HG02610 (cell line): Measurements from ENCODE around the gene PDE8A.

Source experiments
- ATAC-seq: cut with Tn5 transposase; IDR thresholded peaks from one replicate; pipeline ENCODE4 v1.9.1; 2021; ENCODE audit warnings: mild to moderate bottlenecking, moderate library complexity; ENCODE audit not compliant: unreplicated experiment

The PDE8A gene

DNA sequence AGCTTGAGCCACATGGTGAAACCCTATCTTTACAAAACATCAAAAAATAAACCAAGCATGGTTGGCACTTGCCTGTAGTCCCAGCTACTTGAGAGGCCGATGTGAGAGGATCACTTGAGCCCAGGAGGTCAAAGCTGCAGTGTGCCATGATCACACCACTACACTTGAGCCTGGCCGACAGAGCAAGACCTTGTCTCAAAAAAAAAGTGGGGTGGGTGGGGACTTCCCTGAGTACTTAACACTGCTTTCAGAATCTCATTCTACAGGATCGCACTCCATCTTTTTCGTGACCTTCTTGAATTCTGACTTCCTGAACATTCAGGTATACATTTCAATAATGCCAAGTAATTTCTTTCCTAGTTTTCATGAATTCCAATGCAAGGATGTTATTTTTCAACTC, 91.3 kb downstream of the PDE8A start:
- ATAC-seq, result no peak

DNA sequence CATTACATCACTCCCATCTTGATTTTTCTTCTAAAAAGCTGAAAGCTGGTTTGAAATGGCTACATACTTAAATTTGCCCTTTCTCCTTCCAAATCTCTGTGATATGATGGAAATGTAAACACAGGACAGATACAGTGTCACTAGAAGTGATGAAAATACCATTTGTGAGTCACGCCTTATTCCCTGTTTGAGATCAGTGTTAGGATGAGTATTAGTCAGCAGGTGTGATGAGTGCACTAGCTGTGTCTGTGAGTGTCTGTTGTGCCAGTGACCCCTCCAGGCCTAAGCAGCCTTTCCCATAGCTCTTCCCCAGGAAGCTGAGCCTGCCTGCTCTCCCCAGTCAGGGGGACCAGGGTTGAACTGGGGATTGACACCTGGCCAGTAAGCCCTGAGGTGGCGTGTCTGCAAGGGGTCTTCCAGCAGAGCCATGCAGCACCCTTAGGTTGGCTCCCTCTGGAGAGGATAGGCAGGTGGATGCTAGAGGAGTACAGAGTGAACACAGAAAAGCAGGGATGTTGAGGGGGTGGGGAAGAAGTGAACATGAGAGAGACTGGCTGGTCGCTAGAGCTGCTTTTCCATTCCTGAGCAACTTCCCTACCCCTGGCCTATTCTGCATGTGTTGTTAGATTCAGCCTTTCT, 92.0 kb downstream of the PDE8A start:
- peak; percentile 97 for ATAC-seq

DNA sequence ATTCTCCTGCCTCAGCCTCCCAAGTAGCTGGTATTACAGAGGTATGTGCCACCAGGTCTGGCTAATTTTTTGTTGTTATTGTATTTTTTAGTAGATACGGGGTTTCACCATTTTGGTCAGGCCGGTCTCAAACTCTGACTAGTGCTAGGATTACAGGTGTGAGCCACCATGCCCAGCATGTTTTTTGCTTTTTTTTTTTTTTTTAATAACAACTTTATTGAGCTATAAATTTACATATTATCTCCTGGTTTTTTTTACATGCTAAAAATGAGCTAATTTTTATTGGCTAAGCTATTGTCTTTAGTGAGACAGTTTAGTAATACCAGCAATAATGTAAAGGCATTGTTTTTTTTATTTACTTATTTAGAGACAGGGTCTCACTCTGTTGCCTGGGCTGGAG, 105.2 kb downstream of the PDE8A start:
- no peak for ATAC-seq

DNA sequence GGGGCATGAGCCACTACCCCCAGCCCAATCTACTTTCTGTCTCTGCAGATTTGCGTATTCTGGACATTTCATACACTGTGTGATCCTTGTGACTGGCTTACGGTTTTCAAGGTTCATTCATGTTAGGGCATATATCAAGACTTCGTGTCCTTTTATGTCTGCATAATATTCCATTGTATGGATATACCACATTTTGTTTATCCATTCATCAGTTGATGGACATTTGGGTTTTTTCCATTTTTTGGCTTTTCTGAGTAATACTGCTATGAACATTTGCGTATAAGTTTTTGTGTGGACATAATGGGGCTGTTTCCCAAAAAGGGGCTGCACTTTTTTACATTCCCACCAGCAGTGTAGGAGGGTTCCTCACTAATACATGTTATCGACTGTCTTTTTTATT, 106.6 kb downstream of the PDE8A start:
- no peak for ATAC-seq

DNA sequence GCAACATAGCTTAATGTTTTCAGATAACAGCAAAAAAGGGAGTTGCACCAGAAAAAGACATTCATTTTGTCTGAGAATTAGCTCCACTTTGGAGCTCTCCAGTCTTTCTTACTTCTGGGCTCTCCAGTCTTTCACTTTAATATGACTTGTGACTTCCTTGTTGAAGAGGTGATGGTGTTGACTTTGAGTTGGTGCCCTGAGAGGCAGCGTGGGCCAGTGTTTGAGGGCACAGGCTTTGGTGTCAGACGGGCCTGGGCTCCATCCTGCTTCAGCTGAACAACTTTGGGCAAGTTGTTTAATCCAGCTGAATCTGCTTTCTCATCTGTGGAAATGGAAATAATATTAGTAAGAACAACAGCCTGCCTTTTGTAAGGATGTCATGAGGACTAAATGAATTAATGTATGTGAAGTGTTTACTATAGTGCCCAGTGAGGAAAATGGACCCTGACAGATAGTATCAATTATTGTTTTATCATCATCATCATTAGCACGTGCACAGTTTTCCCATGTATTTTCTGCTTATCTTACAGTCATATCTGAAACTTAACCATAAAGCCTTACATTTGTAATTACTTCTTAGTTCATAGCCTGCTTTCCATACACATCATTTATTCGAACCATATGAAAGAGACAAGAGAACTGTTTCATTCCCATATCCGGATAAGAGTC, 108.4 kb downstream of the PDE8A start:
- no peak for ATAC-seq

DNA sequence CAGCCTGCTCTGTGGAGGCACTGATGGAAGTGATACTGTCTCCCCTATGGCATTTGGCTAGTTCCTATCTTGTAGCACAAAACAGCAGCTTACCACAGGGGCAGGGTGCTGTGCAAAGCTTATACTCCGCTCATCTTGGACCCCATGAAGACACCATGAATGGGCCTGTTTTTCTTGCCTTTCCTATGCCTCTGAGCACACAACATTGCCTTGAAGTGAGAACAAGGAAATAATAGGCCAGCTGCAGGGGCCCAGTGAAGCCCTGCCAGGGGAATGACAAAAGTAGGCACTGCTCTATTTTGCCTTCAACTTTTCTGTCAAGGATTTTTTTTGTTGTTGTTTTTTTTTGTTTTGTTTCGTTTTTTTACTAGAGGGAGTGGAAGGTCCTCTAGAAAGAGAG, 110.3 kb downstream of the PDE8A start:
- no peak for ATAC-seq

DNA sequence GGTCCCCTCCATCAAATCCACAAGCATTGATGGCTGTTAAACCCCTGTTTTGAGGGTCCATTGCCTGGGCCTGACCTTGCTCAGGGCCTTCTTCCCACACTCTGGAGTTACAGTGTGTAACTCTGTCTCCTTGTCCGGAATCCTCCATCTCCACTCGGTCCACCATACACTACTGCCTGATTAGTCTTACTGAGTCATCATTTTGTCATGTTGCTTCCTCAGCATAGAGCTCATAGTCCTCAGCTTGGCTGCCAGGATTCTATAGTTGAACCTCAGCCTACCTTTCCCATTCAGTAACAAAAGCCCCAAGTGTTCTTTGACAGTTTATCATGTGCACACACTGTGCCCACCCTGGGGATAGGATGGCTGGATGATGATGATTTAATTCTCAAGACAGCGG, 113.0 kb downstream of the PDE8A start:
- no peak for ATAC-seq

DNA sequence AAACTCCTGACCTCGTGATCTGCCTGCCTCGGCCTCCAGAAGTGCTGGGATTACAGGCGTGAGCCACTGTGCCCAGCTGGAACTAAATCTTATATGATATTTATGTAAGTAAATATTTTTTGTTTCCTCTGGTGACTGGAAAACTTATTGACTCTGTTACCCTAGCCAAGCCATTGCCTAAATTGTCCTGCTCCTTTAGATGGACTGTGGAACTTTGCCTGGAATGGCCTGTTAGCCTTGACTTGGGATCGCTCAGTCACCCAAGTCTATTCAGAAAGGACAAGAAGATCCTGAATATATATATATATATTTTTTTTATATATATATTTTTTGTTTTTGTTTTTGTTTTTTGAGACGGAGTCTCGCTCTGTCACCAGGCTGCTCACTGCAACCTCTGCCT, 113.9 kb downstream of the PDE8A start:
- no peak for ATAC-seq

DNA sequence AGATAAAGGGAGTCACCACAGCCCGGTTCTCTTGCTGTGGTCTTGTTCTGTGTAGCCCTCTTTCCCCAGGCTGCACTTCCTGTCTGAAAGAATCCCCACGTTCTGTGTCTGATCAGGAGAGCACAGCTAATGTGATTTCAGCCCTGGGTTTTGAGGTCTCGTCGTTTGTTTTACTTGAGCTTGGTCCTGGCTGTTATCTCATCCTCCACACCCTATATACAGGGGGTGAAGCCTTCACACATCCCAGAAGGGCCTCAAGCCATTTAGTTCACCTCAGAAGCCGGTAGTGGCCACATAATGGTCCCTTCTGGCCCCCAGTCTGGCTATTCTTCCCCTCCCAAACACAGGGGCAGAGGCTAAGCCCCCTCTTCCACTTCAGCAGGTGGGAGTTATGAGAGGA, 115.6 kb downstream of the PDE8A start:
- no peak for ATAC-seq

DNA sequence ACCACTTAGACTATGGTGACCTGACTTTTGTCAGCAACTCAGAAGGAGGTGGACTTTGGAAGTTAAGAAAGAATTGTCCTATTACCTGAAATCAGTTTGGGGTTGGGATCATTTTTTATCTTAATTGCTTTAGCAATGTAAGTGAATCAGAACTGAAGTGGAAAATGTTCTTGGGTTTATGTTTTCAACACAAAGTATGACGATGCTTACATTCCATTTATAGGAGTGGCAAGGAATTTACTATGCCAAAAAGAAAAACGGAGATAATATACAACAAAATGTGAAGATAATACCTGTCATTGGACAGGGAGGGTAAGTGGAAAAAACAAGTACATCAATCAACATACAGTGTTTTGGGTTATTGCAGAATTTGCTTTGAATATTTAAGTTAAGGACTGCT, 116.1 kb downstream of the PDE8A start:
- no peak for ATAC-seq

DNA sequence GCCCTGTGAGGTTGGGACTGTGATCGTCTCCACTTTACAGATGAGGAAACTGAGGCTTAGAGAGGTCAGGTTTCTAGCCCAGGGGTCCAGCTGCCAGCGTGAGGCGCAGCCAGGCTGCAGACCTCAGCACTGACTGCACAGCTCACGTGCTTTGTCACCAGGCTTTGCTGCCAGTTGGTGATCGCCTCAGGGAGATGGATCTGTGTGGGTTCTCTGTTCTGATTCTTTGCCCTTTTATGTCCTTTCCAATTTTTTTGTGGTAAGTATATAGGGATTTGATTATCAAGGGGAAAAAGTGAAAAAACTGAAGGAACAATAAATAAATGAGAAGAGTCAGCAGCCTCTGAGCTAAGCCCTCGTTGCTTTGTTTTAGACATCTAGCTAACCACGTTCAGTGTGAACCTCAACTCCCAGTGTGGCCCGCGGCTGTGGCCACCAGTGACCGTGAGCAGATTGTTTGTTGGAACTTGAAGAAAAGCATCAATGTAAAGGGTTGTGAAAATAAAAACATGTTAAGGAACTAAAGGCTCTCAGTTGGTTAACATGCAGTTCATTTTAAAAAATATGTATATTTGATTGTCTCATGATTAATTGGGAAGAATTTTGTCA, 117.6 kb downstream of the PDE8A start:
- no peak for ATAC-seq

DNA sequence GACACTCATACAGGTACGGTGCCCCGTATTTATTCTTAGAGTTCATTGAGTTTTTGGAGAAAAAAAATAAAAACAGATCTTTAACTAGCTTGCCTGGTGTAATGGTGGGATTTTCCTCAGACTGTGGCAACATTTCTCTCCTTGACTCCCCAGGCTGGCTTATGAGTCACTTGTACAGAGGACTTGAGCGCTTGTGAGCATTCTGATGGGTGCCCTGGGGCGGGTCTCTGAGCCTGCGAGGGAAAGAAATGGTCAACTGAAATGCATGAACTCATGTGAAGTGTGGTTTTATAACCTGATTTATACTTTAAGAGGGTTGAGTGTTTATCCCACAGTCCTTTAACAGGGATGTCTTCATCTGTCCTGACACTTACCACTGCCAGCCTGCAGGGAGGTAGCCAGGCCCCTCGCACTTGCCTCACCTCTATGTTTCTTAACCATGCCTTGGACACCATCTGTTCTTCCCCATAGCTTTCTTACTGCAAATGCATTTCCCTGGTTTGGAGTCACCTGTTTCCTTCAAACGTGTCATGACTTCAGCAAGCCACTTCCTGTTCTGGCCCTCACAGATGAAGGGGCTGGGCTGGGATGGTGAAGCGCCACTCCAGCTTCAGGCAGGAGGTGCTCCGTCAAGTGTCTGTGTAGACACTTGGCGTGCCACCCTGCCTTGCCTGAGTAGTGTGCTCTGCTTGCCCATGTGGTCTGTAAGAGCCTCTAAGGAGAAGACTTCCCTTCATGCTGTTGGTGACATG, 118.7 kb downstream of the PDE8A start:
- no peak for ATAC-seq

DNA sequence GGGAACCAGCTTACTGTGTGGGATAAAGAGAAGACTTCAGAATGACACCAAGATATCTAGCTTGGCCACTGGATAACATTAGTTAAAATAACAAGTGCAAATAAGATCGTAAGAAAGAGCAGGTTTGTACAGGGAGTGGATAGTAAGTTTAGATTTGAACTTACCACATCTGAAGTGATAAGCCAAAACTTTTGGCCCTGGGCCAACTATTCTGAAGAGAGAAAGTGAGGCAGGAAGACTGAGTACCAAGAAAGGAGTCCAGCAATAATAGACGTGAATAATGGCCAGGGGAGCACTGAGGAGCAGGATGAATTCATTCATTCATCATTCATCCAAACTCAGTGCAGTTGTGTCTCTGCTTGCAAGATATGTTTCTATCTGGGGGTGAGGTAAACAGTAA, 122.9 kb downstream of the PDE8A start:
- ATAC-seq, result no peak

DNA sequence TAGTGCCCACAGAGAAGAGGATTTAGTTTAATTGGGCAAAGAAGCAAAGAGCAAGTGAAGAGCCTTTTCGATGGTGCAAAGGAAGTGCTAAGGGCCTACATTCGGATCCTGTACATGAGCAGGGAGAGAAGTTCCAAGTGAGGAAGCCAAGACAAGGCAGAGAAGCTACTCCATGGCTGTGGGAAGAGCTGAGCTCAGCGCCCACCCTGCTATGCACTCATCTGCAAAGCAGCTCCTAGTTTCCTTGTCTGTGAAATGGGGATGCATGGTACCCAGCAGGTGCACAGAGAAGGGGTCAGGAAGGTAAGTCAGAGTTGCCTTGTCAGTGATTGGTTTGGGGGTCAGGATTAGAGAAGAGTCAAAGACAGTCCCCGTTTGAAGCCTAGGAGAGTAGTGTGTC, 126.5 kb downstream of the PDE8A start:
- ATAC-seq, result no peak

DNA sequence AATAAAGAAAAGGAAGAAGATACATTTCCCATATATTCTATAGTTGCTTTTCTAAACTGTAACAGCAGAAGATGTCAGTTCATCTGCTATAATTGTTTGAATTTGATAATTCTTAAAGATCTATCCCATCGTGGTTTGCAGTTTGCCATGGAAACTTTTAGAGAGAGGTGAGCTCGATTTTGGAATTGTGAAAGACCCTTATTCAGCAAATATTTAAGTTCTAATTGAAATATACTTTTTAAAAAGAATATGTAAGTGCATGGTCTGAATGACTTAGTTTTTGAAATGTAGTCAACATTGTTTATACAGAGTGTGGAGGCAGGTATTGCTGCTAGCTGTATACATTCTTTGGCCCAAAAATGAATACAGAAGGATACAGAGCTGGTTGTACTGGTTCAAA, 127.7 kb downstream of the PDE8A start:
- ATAC-seq, result no peak

DNA sequence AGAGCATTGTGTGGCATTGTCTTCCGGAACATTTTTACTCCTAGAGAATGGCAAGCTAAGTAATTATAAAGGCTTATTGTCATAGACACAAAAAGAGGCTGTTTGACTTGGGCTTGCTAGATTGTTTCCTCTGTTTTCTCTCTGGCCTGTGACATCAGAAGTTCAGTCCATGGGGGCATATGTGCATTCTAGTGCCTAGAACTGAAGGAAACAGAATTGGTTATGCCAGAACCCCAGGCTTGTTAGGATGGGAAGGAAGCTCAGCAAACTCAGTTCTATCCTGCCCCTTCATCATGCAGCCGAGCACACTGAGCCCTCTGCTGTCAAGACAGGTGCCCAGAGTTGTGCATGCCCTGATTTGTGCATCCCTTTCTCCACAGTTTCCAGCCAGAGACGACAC, 131.3 kb downstream of the PDE8A start:
- no peak for ATAC-seq

DNA sequence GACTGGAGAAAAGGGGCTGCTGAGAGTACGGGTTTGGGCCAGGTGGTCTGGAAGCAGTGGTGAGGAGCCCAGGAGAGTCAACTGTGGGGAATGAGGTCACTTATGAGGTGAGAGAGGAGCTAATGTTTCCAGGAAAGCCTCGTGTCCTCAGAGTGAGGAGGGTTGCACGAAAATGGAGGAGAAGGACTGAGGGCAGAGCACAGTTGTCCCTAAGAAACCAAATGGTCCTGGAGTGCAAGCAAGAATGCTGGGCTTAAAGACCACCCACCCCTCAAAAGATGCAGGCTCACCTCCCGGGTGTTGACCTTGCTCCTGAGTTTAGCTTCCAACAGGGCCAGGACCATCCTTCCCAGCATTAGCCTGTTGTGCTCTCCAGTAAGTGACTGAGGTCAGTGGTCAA, 133.2 kb downstream of the PDE8A start:
- no peak for ATAC-seq

DNA sequence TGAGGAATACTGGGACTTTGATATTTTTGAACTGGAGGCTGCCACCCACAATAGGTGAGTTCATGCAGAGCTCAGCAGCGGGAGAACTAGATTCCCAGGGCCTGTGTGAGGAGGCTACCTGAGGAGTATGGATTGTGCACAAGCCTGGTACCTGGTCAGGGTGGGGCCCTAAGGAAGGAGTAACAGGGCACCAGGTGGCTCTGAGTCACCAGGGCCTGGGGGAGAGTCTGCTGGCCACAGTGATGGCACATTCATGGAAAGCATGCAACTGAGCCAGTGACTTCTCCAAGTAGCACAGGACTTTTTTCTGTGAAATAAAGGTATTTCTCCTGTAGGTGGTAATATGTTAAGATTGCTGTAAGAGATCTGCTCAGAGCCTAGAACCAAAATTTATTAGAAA, 134.4 kb downstream of the PDE8A start:
- ATAC-seq, result no peak

DNA sequence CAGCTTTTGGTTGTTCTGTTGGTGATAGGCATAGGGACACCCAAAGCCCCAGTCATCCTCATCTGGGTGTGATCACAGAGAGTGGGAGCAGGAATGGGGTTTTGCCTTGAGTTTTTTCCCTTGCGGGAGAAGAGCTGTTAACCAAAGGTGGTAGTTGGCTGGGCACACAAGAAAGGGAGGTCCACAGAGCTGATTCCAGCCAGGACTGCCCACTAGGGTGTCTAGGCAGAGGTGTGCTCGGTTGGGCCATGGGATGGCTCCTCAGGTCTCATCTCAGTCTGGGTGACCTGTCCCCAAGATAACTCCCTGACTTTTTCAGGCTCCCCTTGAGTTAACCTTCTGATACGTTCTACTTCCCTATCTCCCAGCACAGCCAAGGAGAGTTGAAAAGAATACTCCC, 134.8 kb downstream of the PDE8A start:
- no peak for ATAC-seq

DNA sequence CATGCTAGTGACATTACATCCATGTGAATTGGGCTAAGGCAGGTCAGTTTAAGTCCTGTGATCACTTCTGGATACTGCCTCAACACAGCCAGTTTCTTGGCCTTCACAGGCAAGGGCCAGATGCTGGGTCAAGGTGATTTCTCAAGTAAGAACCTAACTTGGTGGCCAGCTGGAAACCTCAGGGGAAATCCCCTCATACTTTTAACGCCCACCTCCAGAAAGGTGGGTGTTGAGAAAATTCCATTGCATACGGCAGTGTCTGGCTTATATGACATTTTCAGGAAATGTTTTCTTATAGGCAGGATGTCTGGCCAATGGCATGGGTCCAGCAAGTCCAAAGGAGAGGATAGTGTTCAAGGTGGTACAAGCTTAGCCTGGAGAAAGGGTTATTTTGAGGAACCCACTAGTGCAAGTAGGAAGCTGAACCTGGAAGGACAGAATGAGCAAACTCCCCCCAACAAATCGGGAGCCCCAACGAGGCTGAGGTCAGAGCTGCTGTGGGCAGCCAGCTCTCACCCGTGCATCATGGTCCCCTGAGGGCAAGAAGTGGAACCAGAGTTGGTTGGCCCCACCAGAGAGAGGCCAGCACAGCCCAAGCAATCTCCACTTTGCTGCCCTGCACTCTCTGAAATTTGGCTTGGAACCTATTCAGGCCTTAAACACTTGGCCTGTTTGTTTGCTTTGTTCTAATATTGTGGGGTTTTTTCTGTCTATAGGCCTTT, 135.4 kb downstream of the PDE8A start:
- ATAC-seq, result peak; percentile 59

DNA sequence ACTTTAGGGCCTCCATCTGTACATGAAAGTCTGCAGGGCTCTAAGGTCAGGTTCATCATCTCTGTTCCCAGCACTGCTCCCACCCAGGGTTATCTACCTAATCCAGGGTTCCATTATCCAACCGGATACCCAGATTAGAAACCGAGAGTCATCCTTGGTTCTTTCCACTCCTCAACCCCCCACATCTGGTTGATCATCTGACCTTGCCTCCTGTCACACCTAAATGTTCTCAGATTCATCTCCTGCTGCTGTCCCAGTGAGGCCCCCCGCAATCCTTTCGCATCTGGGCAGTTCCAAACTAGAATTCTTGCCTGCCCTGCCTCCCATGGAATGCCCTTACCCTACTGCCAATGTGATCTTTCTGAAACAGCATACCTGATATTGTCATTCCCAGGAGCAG, 136.5 kb downstream of the PDE8A start:
- ATAC-seq, result no peak
